Mesothelial cell of epicardium (in vitro differentiated cells): ENCODE measurements around the gene EIF5B. TPM values are rescaled to one million over a fixed set of nuclear protein-coding genes. Genes with fewer than 3 reads are reported as not detected.
A peak's percentile ranks its signal among the peaks of the same experiment; 100 is the strongest.

ENCODE experiments used
- DNase-seq, 2 experiments: peaks; one replicate each; pipeline ENCODE4 v3.0.0; 2021; ENCODE audit warnings: low spot score in 2 of 2; ENCODE audit not compliant: unreplicated experiment in 2 of 2
- H3K27ac Mint-ChIP-seq: 2 replicates; pipeline ENCODE4 v1.8.0; 2021; ENCODE audit warnings: mixed read lengths
- H3K27me3 Mint-ChIP-seq: 2 replicates; pipeline ENCODE4 v1.8.0; 2021; ENCODE audit warnings: low read depth, mixed read lengths
- H3K36me3 Mint-ChIP-seq: 2 replicates; pipeline ENCODE4 v1.8.0; 2021; ENCODE audit warnings: mixed read lengths
- H3K4me1 Mint-ChIP-seq: 2 replicates; pipeline ENCODE4 v1.8.0; 2021; ENCODE audit warnings: mixed read lengths
- H3K4me3 Mint-ChIP-seq: 2 replicates; pipeline ENCODE4 v1.8.0; 2021; ENCODE audit warnings: mild to moderate bottlenecking, moderate library complexity, mixed read lengths
- H3K9me3 Mint-ChIP-seq: 2 replicates; pipeline ENCODE4 v1.8.0; 2021; ENCODE audit warnings: mixed read lengths
- CTCF ChIP-seq: fragments of 200-600 bp; sonication (generic); IDR thresholded peaks from one replicate; pipeline ENCODE4 v1.5.0; 2021; ENCODE audit warnings: antibody characterized with exemption; ENCODE audit not compliant: unreplicated experiment
- total RNA-seq: library from RNA; stranded (reverse); gene quantifications from 3 replicates; pipeline ENCODE4 v1.2.1, GENCODE V29; 2021

Gene EIF5B
- total RNA-seq, 1 donor from 2014 or later: 45.3 TPM

- Mint-ChIP-seq H3K4me1 (peaks cover 12% of the 10 kb centered on the region), H3K9me3 (no peaks in the 10 kb centered on the region), H3K27me3 (no peaks in the 10 kb centered on the region), H3K36me3 (peaks cover 38% of the 10 kb centered on the region), H3K27ac (peak overlapping the region; percentile 22), H3K4me3 (no peak overlapping the region)
- no peak for TF ChIP-seq CTCF
- no peak for DNase-seq
These were observed 62.6 kb downstream of the EIF5B start for GRCh38 chr2:99399795-99400194.

GRCh38 chr2:99401841-99402240 lies 64.7 kb downstream of the EIF5B start:
- peaks cover 37% of the 10 kb centered on the region for H3K36me3 Mint-ChIP-seq
- H3K9me3 Mint-ChIP-seq: no peaks in the 10 kb centered on the region
- H3K27ac Mint-ChIP-seq: no peak overlapping the region

GRCh38 chr2:99403084-99403483 lies 65.9 kb downstream of the EIF5B start:
- H3K27me3 Mint-ChIP-seq: no peaks in the 10 kb centered on the region
- no peak overlapping the region for H3K4me3 Mint-ChIP-seq
- peaks cover 35% of the 10 kb centered on the region for H3K36me3 Mint-ChIP-seq
- no peak for DNase-seq
- peaks cover 16% of the 10 kb centered on the region for H3K4me1 Mint-ChIP-seq
- H3K9me3 Mint-ChIP-seq: no peaks in the 10 kb centered on the region
- H3K27ac Mint-ChIP-seq: no peak overlapping the region
- TF ChIP-seq CTCF: no peak

More at GRCh38 chr2:99401841-99402240, 64.7 kb downstream of the EIF5B start:
- Mint-ChIP-seq H3K4me1 (peaks cover 16% of the 10 kb centered on the region), H3K27me3 (no peaks in the 10 kb centered on the region), H3K4me3 (no peak overlapping the region)
- TF ChIP-seq CTCF: no peak
- DNase-seq: no peak

GRCh38 chr2:99403524-99403923 lies 66.3 kb downstream of the EIF5B start:
- H3K27me3 Mint-ChIP-seq: no peaks in the 10 kb centered on the region
- H3K27ac Mint-ChIP-seq: peak overlapping the region; percentile 43
- no peak for DNase-seq
- peaks cover 16% of the 10 kb centered on the region for H3K4me1 Mint-ChIP-seq
- peaks cover 32% of the 10 kb centered on the region for H3K36me3 Mint-ChIP-seq
- H3K4me3 Mint-ChIP-seq: no peak overlapping the region
- no peaks in the 10 kb centered on the region for H3K9me3 Mint-ChIP-seq
- no peak for TF ChIP-seq CTCF

- Mint-ChIP-seq H3K9me3 (no peaks in the 10 kb centered on the region), H3K36me3 (peaks cover 29% of the 10 kb centered on the region), H3K4me1 (peaks cover 16% of the 10 kb centered on the region), H3K27me3 (no peaks in the 10 kb centered on the region), H3K27ac (peak overlapping the region; percentile 43), H3K4me3 (no peak overlapping the region)
- no peak for TF ChIP-seq CTCF
- no peak for DNase-seq
These were observed 67.0 kb downstream of the EIF5B start for GRCh38 chr2:99404039-99404796.
